GM19023 (cell line): Measurements from ENCODE around the gene ERO1B.

Source experiments
- ATAC-seq: cut with Tn5 transposase; IDR thresholded peaks from one replicate; pipeline ENCODE4 v1.9.1; 2021; ENCODE audit warnings: mild to moderate bottlenecking, moderate library complexity; ENCODE audit not compliant: unreplicated experiment

Gene ERO1B

DNA sequence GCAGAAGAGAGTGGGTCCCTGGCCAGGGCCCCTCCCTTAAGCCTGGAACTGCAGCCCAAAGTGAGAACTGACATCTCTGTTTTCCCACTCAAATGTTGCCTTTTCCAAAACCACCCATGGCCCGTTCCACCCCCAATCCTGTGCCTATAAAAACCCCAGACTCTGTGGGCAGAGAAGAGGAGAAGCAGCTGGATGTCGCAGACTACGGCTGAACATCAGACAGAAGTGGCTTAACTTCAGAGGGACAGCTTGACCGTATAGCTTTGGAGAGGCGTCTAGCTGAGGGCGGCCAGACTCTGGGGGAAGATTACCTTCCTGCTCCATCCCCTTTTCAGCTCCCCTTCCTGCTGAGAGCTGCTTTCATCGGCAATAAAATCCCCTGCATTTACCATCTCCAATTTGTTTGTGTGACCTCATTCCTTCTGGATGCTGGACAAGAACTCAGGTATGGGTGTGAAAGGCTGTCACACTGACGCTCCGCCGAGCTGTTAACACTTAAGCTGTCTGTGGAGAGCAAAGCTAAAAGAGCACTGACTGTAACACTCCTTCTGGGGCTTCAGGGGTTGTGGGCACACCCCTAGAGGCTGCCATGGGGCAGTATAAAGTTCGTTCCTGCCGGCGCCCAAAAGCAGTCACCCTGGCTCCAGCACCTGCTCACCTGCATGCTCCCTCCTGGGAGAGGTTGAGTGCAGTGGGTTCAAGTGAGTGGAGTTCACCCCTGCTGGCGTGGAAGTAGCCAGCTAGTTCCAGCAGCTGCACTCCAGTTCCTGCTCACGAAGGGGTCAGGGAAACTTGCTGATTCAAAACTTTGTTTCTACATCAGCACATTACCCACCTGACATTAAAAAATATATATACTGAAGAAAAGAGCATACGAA lies 19.6 kb upstream of the ERO1B start:
- ATAC-seq, result no peak

GRCh38 chr1:236297161-236297560 lies 15.4 kb upstream of the ERO1B start:
- no peak for ATAC-seq

- no peak for ATAC-seq
Observed at GRCh38 chr1:236292425-236292824, 10.7 kb upstream of the ERO1B start.

- ATAC-seq, result no peak
Observed at GRCh38 chr1:236289492-236290131, 7.9 kb upstream of the ERO1B start.

- no peak for ATAC-seq
Observed at GRCh38 chr1:236288620-236288976, 6.8 kb upstream of the ERO1B start.

DNA sequence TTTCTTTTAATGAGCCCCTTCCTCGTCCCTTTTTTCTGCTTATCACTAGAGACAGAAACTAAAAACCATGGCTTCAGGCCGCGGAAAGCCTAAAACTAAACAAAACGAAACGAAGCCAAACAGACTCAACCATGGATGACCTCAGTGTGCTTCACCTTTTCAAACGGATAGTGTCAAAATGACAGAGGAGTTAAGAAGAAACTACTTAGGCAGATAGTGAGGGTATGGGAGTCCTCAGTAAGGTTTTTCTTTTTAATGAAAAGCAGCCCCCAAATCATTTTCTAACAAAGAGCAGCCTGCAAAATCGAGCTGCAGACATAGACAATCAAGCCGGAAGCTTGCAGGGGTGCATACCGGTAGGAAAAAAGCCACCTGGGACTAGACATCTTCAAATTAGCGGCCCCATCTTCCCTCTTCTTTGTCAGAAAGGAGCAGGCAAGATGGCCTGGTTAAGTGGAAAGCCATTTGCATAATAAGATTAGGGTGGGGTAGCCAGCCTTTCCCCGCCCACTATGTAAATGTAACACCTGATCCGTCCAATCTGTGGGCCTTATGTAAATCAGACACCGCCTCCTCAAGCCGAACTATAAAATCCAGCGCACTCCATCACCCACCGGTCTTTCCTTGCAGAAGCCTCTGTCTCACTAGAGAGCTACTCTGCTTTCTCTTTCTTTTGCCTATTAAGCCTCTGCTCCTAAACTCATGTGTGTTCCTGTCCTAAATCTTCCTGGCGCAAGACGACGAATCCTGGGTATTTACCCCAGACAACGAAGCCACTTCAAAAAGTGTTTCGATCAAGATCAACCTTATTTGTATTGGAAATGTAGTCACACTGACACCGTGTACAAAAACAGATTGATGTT lies 6.2 kb upstream of the ERO1B start:
- ATAC-seq, result no peak

DNA sequence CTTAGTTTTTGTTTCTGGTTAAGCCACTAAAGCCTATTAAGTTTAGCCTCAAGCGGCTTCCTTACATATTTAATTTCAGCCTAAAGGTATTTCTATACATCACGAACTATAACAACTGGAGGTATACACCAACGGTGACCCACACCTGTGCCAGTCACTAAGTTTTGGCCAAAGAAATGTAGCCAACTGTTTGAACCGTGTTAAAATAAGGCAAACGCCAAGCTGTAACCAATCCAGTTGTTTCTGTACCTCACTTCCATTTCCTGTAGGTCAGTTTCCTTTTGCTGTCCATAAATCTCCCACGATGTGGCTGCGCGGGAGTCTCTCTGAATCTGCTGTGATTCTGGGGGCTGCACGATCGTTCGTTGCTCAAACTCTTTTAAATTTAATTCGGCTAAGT lies 5.6 kb upstream of the ERO1B start:
- no peak for ATAC-seq

GRCh38 chr1:236284291-236284721 lies 2.5 kb upstream of the ERO1B start:
- ATAC-seq, result peak; percentile 38

- no peak for ATAC-seq
Observed at GRCh38 chr1:236282719-236283118, 961 bp upstream of the ERO1B start.

GRCh38 chr1:236282425-236282716 lies 613 bp upstream of the ERO1B start:
- peak; percentile 12 for ATAC-seq

DNA sequence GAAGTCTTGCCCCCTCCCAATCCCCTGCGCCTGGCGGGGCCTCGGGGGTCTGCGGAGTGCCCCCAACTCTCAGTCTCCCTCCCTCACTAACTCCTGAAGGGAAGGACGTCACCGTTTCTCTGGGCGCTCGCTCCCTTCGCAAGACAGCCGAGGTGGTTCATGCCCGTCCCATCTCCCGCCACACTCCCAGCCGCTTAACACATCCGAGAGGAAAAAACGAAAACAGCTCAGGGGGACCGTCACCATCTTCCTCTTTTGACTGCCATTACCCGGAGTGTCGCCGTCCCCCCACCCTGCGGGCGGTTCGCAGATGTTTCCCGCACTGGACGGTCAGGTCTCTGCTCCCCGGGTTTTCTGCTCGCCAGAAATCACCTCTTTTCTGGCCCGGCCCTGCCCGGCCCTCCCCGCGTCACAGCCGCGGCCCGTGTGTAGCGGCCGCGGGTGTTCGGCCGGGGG lies 532 bp downstream of the ERO1B start:
- peak; percentile 31 for ATAC-seq

DNA sequence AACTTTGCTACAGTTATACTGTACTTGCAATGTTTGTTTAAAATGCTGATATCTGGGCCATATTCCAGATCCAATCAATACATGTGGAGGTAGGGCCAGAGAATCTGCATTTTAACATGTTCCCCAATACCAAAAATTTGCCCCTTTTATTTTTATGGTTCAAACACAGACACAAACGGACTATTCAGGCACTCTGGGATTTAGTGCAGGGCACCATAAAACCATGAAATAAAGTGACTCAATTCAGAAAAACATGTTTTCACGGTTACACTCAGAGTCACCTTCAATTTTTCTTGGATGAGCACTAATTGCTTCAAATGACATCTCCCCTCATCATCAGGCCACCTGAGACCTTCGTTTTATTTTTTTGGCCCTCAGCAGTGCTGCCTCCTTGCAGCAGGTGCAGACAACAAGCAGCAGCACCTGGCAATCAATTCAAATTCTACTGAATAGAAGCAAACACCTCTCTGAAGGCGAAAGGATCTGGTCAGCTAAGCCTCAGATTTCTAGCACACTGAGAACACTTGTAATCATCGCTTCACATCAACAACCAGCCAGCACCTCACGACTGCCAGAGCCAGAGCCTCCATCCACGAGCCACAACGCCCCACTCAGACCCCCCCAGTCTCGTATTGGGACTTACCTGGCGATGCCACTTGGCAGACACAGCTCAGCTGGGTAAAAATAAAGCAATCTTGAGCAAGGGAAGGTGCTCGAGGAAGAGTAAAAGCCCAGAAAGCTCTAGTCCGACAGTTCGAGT lies 1.1 kb downstream of the ERO1B start:
- no peak for ATAC-seq

DNA sequence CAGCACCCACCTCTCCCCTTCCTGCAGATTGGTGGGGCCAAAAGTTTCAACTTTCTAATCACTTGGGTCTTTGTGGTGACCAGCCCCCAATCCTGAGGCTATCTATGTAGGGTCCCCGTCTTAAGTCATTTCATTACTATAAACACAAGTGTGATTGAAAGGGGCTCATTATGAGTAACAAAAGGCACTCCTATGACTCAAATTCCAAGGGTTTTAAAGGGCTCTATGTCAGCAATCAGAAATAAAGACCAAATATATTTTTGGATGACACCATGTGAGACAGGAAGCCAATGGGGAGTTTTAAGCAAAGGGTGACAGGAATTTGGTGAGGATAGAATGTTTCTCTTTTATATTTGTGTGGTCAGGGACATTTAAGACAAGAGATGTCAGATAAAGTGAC lies 6.2 kb downstream of the ERO1B start:
- no peak for ATAC-seq

DNA sequence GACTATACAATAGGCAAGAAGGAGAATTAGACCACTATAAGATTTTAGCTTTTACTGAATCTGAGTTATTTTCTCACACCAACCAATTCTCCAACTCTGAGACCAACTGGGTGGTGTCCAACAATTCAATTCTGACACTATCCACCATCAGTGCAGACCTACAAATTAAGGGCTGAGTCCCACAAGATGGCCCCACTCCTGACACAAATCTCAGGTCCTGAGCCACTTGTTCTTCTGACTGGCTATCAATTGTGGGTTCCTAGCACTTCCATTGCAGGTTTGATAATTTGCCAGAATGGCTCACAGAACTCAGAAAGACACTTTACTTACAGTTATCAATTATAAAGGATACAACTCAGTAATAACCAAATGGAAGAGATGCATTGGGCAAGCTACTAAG lies 6.7 kb downstream of the ERO1B start:
- ATAC-seq, result no peak

DNA sequence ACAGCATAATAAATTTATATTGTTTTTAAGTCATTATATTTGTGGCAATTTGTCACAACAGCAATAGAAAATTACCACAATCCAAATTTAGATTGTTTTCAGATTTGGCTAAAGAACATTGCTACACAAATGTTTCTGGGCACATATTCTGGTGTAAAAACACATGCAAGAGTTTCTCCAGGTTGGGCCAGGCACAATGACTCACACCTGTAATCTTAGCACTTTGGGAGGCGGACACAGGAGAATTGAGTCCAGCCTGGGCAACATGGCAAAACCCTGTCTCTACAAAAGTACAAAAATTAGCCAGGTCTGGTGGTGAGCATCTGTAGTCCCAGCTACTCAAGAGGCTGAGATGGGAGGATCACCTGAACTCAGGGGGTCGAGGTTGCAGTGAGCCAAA lies 8.4 kb downstream of the ERO1B start:
- no peak for ATAC-seq

DNA sequence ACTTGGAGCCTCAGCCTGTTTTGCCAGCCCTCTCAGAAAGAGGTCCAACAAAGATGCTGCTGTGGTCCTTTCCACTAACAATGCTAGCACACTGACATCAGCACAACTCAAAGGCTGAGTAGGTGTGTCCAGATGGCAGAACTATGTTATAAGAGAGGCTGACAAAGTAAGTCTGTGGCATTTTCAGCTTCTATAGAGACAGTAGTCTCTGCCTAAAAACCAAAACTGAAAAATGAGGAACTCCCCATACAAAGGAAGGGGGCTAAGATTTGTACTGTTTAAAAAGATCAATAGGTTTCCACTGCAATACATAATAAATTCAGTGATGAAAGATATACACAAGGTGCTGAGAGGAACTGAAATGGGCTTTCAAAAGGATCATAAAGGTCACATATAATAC lies 12.3 kb downstream of the ERO1B start:
- no peak for ATAC-seq

DNA sequence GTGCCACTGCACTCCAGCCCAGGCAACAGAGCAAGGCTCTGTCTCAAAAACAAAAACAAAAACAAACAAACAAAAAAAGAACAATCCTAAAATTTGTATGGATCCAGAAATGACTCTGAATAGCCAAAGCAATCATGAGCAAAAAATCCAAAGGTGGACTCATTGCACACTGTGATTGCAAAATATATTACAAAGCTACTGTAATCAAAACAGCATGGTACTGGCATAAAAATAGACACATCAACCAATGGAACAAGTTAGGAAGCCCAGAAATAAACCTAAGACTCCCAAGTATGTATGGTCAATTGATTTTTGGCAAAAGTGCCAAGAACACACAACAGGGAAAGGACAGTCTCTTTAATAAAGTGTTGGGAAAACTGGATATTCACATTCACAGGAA lies 19.9 kb downstream of the ERO1B start:
- ATAC-seq, result no peak

DNA sequence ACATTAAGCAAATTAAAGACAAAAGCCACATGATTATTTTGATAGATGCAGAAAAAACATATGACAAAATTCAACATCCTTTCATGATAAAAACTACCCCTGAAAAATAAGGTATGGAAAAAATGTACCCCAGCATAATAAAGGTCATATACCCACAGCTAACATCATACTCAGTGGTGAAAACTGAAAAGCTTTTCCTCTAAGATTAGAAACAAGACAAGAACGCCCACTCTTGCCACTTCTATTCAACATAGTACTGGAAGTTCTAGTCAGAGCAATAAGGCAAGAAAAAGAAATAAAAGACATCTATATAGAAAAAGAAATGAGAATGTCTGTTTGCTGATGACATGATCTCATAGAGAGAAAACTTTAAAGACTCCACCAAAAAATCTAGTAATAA lies 20.7 kb downstream of the ERO1B start:
- ATAC-seq, result no peak

DNA sequence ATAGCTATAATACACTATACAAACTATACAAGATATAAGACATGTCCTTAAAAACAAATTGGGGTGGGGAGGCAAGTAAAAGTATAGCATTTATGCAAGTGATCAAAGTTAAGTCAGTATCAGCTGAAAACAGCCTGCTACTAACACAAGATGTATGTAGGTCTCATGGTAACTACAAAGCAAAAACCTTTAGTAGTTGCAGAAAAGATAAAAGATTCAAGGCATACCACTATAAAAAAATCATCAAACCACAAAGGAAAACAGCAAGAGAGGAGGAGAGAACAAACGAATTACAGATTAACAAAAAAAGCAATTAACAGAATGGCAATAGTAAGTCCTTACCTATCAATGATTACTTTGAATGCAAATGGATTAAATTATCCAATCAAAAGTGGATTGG lies 22.7 kb downstream of the ERO1B start:
- ATAC-seq, result no peak

DNA sequence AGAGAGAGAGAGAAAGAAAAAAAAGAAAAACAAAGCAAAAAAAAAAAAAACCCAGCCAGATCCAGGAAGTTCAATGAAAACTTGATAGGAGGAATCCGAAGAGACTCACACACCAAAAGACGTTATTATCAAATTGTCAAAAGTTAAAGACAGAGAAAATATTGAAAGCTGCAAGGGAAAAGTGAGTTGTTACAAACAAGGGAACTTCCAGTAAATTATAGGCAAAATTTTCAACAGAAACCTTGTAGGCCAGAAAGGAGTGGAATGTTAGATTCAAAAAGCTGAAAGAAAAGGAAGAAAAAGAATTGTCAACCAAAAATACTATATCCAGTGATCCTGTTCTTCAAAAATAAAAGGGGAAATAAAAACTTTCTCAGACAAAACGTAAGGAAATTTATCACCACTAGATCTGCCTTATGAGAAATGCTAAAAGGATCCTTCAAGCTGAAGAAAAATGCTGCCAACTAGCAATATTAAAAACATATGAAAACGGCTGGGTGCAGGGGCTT lies 23.6 kb downstream of the ERO1B start:
- ATAC-seq, result no peak

DNA sequence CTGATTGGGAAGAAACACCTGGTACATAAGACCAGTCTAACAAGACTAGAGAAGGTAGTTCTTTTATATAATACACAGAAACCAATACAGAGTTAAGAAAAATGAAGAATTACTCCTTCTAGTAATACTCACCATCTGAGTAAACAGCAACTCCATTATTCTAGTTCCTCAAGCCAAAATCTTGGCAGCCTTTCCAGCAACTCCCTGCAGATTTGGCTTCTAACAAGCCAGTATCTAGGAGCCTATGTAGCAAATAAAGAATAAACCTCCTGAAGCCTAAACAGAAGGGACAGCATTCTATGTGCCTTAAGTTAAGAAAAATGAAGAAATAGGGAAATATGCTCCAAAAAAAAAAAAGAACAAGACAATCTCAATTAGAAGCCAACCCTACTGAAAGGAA lies 24.5 kb downstream of the ERO1B start:
- no peak for ATAC-seq
